H1 (cell line): ENCODE data around the gene JAG1. TPM values are rescaled to one million over a fixed set of nuclear protein-coding genes. Genes with fewer than 3 reads are reported as not detected.

Source experiments
- RAD21 ChIP-seq, 2 experiments: IDR thresholded peaks in 1 of 2; conservative IDR thresholded peaks in 1 of 2; 2 replicates each; pipeline ENCODE4 v1.6.1; 2011; ENCODE audit warnings: low read depth in 2 of 2, low read length in 2 of 2, improper control_type of control experiment in 1 of 2, inconsistent platforms in 1 of 2, mild to moderate bottlenecking in 1 of 2, moderate library complexity in 1 of 2
- SP1 ChIP-seq: IDR thresholded peaks from 2 replicates; pipeline ENCODE4 v1.6.1; 2011; ENCODE audit warnings: low read depth, low read length
- polyA plus RNA-seq, 7 experiments: library from polyadenylated mRNA; depleted of rRNA in 3 of 7; stranded (reverse) in 5 of 7; unstranded in 2 of 7; fragments of >200 nt in 5 of 7; fragments of 200-250 nt in 2 of 7; gene quantifications; 1 replicate in 5 of 7; 2 replicates in 1 of 7; 4 replicates in 1 of 7; pipeline versions ENCODE4 v1.2.1 to v1.2.3, GENCODE V29; 2011 to 2013; ENCODE audit warnings: missing spikeins in 2 of 7, mixed read lengths in 2 of 7
- total RNA-seq: library from RNA; stranded (reverse); fragmentation: NEBNext Ultra II Directional; extraction: Animal tissue kit (Norgen Biotek cat#: 25700); gene quantifications from 2 replicates; pipeline ENCODE4 v1.2.1, GENCODE V29; 2021

Gene JAG1
- total and polyA plus RNA-seq, 2 of the 8 experiments (the other 6 are each of a cell fraction or from before 2014, with no cell fraction given) = 13.5 to 27.3 TPM

- TF ChIP-seq SP1 (no peak), RAD21 (IDR thresholded peaks at IDR 0.05 in 1 of 2, conservative IDR thresholded peaks at IDR 0.05 in 1 of 2; ENCODE audit: low read depth in 2 of 2, low read length in 2 of 2) (peak; percentile 51 to 70)
Measured at GRCh38 chr20:10696650-10697049, 22.9 kb upstream of the JAG1 start (continued).
